Naive B cell (primary cell): ENCODE data around the gene NT5C3B. TPM values are rescaled to one million over a fixed set of nuclear protein-coding genes. Genes with fewer than 3 reads are reported as not detected.
A peak's percentile ranks its signal among the peaks of the same experiment; 100 is the strongest.

Experiments used
- ATAC-seq, 2 donors: fragments of 150-1000 bp; cut with Tn5 transposase; 2 replicates each; pipeline ENCODE4 v1.10.0; 2021; ENCODE audit warnings: low read depth in 2 of 2, mild to moderate bottlenecking in 2 of 2, moderate library complexity in 2 of 2
- DNase-seq: peaks from one replicate; pipeline ENCODE4 v3.0.0; 2022
- H3K27ac Mint-ChIP-seq, 6 donors: one replicate each; pipeline ENCODE4 v1.8.0; 2020 to 2022; ENCODE audit warnings: mild to moderate bottlenecking in 6 of 6, mixed read lengths in 6 of 6, moderate library complexity in 5 of 6, inconsistent platforms in 2 of 6
- H3K27me3 Mint-ChIP-seq, 3 donors: one replicate each; pipeline ENCODE4 v1.8.0; 2021 to 2022; ENCODE audit warnings: mixed read lengths in 3 of 3, mild to moderate bottlenecking in 1 of 3
- H3K36me3 Mint-ChIP-seq, 2 donors: one replicate each; pipeline ENCODE4 v1.8.0; 2020 to 2022; ENCODE audit warnings: mixed read lengths in 2 of 2, inconsistent platforms in 1 of 2, mild to moderate bottlenecking in 1 of 2
- H3K4me1 Mint-ChIP-seq, 3 donors: one replicate each; pipeline ENCODE4 v1.8.0; 2020 to 2022; ENCODE audit warnings: mixed read lengths in 3 of 3, inconsistent platforms in 1 of 3, mild to moderate bottlenecking in 1 of 3, moderate library complexity in 1 of 3
- H3K4me3 Mint-ChIP-seq, 8 donors: one replicate each; pipeline ENCODE4 v1.8.0; 2020 to 2022; ENCODE audit warnings: mild to moderate bottlenecking in 8 of 8, mixed read lengths in 8 of 8, moderate library complexity in 8 of 8, inconsistent platforms in 2 of 8
- H3K9me3 Mint-ChIP-seq, 7 donors: one replicate each; pipeline ENCODE4 v1.8.0; 2020 to 2022; ENCODE audit warnings: mixed read lengths in 7 of 7, mild to moderate bottlenecking in 5 of 7, inconsistent platforms in 2 of 7, moderate library complexity in 1 of 7
- polyA plus RNA-seq, 6 donors: library from polyadenylated mRNA; unstranded; fragments of 300-500 nt; fragmentation: Illumina TruSeq; gene quantifications; one replicate each; pipeline ENCODE4 v1.2.3, GENCODE V29; 2021; ENCODE audit warnings: low read depth in 6 of 6

Gene NT5C3B
- polyA plus RNA-seq, 6 donors from 2014 or later: 28.9 to 49.8 (median 37.8) TPM

GRCh38 chr17:41796121-41796895, 39.7 kb downstream of the NT5C3B start:
- Mint-ChIP-seq H3K27me3 (peaks cover under 1 to 3% (median 2%) of the 10 kb centered on the region in 3 donors), H3K4me1 (peaks cover 0 to 3% (median 1%) of the 10 kb centered on the region in 3 donors), H3K36me3 (no peaks in the 10 kb centered on the region), H3K9me3 (no peaks in the 10 kb centered on the region), H3K4me3 (no peak overlapping the region), H3K27ac (no peak overlapping the region)
- no peak for DNase-seq
- no peak for ATAC-seq

GRCh38 chr17:41794540-41794975, 41.5 kb downstream of the NT5C3B start:
- Mint-ChIP-seq H3K9me3 (no peaks in the 10 kb centered on the region), H3K36me3 (no peaks in the 10 kb centered on the region), H3K27ac (no peak overlapping the region), H3K4me3 (no peak overlapping the region), H3K27me3 (peaks cover 0 to 3% (median 0%) of the 10 kb centered on the region in 3 donors), H3K4me1 (no peaks in the 10 kb centered on the region)
- no peak for DNase-seq
- no peak for ATAC-seq

- Mint-ChIP-seq H3K27me3 (peaks cover 0 to 3% (median 0%) of the 10 kb centered on the region in 3 donors), H3K4me3 (no peak overlapping the region), H3K36me3 (no peaks in the 10 kb centered on the region), H3K27ac (peak overlapping the region in 1 of 6 donors; percentile 38), H3K4me1 (peaks cover 0 to 3% (median 0%) of the 10 kb centered on the region in 3 donors), H3K9me3 (no peaks in the 10 kb centered on the region)
- DNase-seq (no peak), ATAC-seq (no peak)
Measured at GRCh38 chr17:41793784-41794539, 42.1 kb downstream of the NT5C3B start.

GRCh38 chr17:41792845-41793783, 42.9 kb downstream of the NT5C3B start:
- H3K9me3 Mint-ChIP-seq: no peaks in the 10 kb centered on the region
- no peak overlapping the region for H3K27ac Mint-ChIP-seq
- H3K4me1 Mint-ChIP-seq: peaks cover 0 to 5% (median 0%) of the 10 kb centered on the region in 3 donors
- H3K36me3 Mint-ChIP-seq: no peaks in the 10 kb centered on the region
- peaks cover 0 to 3% (median 0%) of the 10 kb centered on the region in 3 donors for H3K27me3 Mint-ChIP-seq
- ATAC-seq (no peak), DNase-seq (no peak)
- H3K4me3 Mint-ChIP-seq: no peak overlapping the region

- Mint-ChIP-seq H3K36me3 (no peaks in the 10 kb centered on the region), H3K27me3 (peaks cover 0 to 2% (median 0%) of the 10 kb centered on the region in 3 donors), H3K4me3 (peak overlapping the region; percentile 79 to 92 (median 86)), H3K4me1 (peaks cover 16 to 47% (median 42%) of the 10 kb centered on the region in 3 donors), H3K9me3 (no peaks in the 10 kb centered on the region), H3K27ac (peak overlapping the region in 4 of 6 donors; percentile 43 to 77 (median 55))
- DNase-seq (no peak), ATAC-seq (no peak)
Measured at GRCh38 chr17:41787021-41787418, 49.0 kb downstream of the NT5C3B start.

GRCh38 chr17:41786227-41787020, 49.6 kb downstream of the NT5C3B start, which contains the start of gene JUP:
Gene JUP (minus strand): TSS chr17:41786711. CDS start chr17:41771854, 14,857 bp downstream.
- ATAC-seq: peak; percentile 87 to 88
- Mint-ChIP-seq H3K4me3 (peak within 1 kb of the TSS; percentile 82 to 94 (median 90)), H3K9me3 (no peaks in the 10 kb centered on the region), H3K27me3 (no peaks in the 10 kb centered on the region), H3K27ac (peak within 1 kb of the TSS; percentile 43 to 86 (median 81)), H3K4me1 (peaks cover 22 to 53% (median 48%) of the 10 kb centered on the region in 3 donors), H3K36me3 (no peaks in the 10 kb centered on the region)
- DNase-seq: peak; percentile 97

GRCh38 chr17:41785859-41786226, 50.2 kb downstream of the NT5C3B start:
- Mint-ChIP-seq H3K36me3 (no peaks in the 10 kb centered on the region), H3K4me3 (peak overlapping the region; percentile 82 to 94 (median 90)), H3K4me1 (peaks cover 23 to 54% (median 50%) of the 10 kb centered on the region in 3 donors), H3K27ac (peak overlapping the region in 4 of 6 donors; percentile 41 to 86 (median 78)), H3K27me3 (no peaks in the 10 kb centered on the region), H3K9me3 (no peaks in the 10 kb centered on the region)
- ATAC-seq (no peak), DNase-seq (no peak)

GRCh38 chr17:41785091-41785858, 50.8 kb downstream of the NT5C3B start:
- peak; percentile 50 for DNase-seq
- peak overlapping the region; percentile 72 to 89 (median 85) for H3K27ac Mint-ChIP-seq

GRCh38 chr17:41784207-41784744, 51.8 kb downstream of the NT5C3B start:
- H3K9me3 Mint-ChIP-seq: no peaks in the 10 kb centered on the region
- peak overlapping the region; percentile 72 to 94 (median 88) for H3K4me3 Mint-ChIP-seq
- DNase-seq (no peak), ATAC-seq (no peak)
- H3K27me3 Mint-ChIP-seq: no peaks in the 10 kb centered on the region
- no peaks in the 10 kb centered on the region for H3K36me3 Mint-ChIP-seq
- peaks cover 27 to 58% (median 57%) of the 10 kb centered on the region in 3 donors for H3K4me1 Mint-ChIP-seq
- H3K27ac Mint-ChIP-seq: peak overlapping the region in 4 of 6 donors; percentile 72 to 93 (median 78)

More at GRCh38 chr17:41785091-41785858, 50.8 kb downstream of the NT5C3B start:
- peaks cover 27 to 54% (median 54%) of the 10 kb centered on the region in 3 donors for H3K4me1 Mint-ChIP-seq
- H3K36me3 Mint-ChIP-seq: no peaks in the 10 kb centered on the region
- peak; percentile 7 to 13 for ATAC-seq
- H3K4me3 Mint-ChIP-seq: peak overlapping the region; percentile 82 to 94 (median 90)
- H3K27me3 Mint-ChIP-seq: no peaks in the 10 kb centered on the region
- H3K9me3 Mint-ChIP-seq: no peaks in the 10 kb centered on the region

- Mint-ChIP-seq H3K27ac (peak overlapping the region in 4 of 6 donors; percentile 12 to 79 (median 45)), H3K36me3 (no peaks in the 10 kb centered on the region), H3K4me3 (peak overlapping the region in 7 of 8 donors; percentile 18 to 80 (median 63)), H3K4me1 (peaks cover 31 to 62% (median 61%) of the 10 kb centered on the region in 3 donors), H3K27me3 (no peaks in the 10 kb centered on the region), H3K9me3 (no peaks in the 10 kb centered on the region)
- no peak for ATAC-seq
- DNase-seq: no peak
Measured at GRCh38 chr17:41782142-41782541, 53.9 kb downstream of the NT5C3B start.

- H3K27me3 Mint-ChIP-seq: no peaks in the 10 kb centered on the region
- peak overlapping the region in 3 of 6 donors; percentile 7 to 17 (median 12) for H3K27ac Mint-ChIP-seq
- DNase-seq (no peak), ATAC-seq (no peak)
- peak overlapping the region in 6 of 8 donors; percentile 41 to 80 (median 64) for H3K4me3 Mint-ChIP-seq
- H3K36me3 Mint-ChIP-seq: no peaks in the 10 kb centered on the region
- peaks cover 31 to 62% (median 55%) of the 10 kb centered on the region in 3 donors for H3K4me1 Mint-ChIP-seq
- no peaks in the 10 kb centered on the region for H3K9me3 Mint-ChIP-seq
Measured at GRCh38 chr17:41781404-41782110, 54.5 kb downstream of the NT5C3B start.
